ENCODE data around the gene PRR15.

PRR15 gene

DNA sequence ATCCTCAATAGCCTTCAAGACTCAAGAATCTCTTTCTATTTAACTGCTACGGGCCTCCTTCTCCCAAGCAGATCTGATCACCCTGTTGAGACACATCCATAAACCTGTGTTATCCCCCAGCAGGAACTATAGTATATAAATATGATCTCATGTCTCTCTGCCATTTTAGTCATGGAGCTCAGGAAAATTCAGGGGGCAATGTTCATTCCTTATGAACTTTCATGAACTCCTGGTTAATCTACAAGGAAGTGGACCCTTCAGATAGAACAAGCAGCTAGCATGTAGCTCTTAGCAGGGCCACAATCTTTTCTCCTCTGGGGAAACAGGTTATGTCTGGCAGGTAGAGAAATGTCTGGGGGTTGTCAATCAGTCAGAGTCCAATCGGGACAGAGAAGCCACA is 8.9 kb downstream of the PRR15 start:
- no peak for FAIRE-seq

GRCh38 chr7:29573567-29573966 is 9.9 kb downstream of the PRR15 start:
- no peak for FAIRE-seq

DNA sequence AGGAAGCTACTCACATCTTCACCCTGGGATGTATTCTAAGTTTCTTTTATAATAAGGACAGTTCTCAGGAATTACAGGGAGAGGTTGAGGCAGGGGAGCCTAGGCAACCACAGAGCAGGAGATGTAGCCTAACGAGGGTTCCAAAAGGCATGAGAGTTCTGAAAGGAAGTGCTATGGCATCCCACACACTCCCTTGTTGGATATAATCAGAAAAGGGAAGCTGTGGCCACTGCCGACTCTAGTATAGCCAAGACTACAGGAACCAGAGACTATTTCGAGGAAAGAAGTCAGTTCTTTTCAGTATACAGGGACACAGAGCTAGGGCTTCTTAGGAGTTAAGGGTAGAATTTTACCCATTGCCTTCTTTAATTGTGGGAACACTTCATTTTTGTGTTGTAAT is 11.0 kb downstream of the PRR15 start:
- no peak for FAIRE-seq

DNA sequence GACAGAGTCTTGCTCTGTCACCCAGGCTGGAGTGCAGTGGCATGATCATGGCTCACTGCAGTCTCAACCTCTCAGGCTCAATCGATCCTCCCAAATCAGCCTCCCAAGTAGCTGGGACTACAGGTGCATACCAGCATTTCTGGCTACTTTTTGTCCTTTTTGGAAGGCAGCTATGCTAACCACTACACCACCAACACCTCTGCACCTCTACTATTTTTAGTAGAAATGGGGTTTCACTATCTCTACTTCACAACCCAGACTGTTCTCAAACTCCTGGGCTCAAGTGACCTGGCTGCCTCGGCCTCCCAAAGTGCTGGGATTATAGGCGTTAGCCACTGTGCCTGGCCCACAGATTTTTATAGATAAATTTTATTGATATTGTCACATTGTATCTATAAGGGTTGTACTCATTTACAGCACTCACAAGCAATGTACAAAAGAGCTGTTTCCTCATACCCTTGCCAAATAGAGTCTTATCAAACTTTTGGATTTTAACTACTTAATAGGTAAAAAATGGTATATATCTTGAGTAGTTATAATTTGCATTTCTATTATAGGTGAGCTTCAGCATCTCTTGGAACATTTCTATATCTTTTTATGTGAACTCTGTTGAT is 23.7 kb downstream of the PRR15 start:
- peak; percentile 14 for FAIRE-seq

DNA sequence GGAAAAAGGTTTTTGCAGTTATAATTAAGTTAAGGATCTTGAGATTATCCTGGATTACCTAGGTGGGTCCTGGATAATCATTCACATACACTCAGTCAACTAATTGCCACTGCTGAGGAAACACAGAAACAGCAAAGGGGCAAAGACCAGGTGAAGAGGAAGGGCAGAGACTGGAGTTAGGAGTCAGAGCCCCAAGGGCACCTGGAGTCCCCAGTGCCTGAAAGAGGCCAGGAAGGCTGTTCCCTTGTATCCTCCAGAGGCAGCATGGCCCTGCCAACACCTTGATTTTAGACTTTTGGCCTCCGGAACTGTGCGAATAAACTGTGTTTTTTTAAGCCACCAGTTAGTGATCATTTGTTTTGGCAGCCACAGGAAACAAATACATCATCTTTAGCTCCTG is 24.6 kb downstream of the PRR15 start:
- no peak for FAIRE-seq

DNA sequence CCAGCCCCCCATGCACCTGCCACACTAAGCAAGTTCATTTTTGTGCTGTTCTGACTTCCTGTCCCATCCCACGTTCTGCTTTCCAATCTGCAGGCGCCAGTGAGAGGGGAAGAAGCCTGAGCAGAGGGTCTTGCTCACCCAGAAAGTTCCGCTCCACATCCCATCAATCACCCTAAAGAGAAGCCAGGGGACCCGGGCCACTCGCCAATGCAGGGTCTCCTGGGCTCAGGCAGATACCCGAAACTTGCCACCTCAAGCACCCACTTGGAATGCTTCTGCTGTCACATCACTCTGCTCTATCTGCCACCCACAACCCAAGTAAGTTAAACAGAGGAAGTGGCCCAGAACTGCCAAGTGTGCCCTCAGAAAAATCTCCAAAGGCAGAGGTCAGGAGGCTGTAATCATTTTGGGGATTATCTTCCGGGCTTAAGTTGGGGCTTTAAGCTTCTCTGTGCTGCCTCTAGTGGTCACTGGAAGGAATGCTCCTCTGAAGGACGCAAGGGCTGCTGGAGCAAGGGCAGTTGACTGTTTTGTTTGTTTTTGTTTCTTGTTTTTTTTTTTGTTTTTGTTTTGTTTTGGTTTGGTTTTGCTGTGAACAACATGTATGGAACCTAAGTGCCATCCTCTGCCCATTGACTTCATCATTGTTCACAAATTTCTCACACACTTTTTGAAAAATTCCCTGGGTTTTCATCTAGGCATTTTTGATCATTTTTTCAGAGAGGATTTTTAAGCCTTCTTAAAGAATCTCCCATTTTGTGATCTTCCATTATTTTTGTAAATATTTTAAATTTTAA is 25.5 kb downstream of the PRR15 start:
- FAIRE-seq: no peak

- FAIRE-seq: no peak
Observed at GRCh38 chr7:29592866-29593265, 29.2 kb downstream of the PRR15 start.

DNA sequence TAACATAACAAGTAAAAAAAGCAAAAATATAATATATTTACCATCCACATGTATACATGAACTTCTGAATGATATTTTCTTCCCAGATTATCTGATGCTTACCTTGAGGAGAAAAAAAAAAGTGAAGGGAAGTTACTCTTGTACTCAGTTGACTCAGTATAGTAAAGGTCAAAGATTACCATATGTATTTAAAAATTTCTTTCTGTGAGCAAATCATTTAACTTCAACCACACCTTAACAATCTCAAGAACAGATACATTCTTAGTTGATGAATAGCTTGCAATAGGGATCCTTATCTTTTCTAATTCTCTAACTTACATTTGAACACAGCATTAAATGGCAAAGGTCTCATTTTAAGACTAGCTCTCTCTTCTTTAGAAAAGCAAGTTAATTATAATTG is 29.8 kb downstream of the PRR15 start:
- FAIRE-seq: peak; percentile 94

DNA sequence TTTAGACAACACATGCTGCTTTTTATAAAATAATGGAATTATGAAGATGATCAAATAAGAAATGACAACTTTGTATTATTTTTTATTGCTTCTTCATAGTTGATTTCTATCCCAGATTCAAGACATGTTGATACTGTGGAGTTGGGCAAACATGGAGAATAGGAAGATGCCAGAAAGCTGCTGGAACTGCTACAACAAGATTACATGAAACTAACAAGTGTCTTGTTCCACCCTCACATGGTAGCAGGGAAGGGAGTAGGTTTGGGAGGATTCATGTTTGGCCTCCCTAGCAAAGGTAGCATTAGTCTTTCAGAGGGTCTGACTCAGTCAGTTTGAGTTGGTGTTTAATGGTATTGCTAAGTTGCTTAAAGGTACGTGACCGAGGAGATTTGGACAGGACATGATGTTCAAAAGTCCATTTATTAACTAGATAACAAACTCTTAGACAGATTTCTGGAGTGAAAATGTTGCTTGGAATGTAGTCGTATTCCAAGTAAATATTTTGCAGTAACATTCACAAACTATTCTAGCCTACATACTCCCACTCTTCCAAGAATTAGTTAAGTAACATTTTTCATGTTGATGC is 33.1 kb downstream of the PRR15 start:
- FAIRE-seq: no peak

DNA sequence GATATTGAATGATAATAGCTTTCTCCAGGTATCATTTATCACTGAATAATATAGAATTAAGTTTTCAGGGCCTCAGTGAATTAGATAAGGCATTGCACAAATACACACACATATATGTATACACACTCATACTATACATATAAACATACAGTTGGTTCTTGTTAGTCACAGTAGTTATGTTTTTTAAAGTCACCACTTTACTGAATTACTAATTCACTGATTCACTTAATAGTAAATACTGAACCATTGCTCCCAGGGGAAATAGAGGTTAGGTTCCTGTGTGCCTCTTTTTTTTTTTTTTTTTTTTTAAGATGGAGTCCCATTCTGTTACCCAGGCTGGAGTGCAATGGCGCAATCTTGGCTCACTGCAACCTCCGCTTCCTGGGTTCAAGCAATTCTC is 33.6 kb downstream of the PRR15 start:
- FAIRE-seq: no peak

- no peak for FAIRE-seq
Observed at GRCh38 chr7:29598137-29598536, 34.5 kb downstream of the PRR15 start.

DNA sequence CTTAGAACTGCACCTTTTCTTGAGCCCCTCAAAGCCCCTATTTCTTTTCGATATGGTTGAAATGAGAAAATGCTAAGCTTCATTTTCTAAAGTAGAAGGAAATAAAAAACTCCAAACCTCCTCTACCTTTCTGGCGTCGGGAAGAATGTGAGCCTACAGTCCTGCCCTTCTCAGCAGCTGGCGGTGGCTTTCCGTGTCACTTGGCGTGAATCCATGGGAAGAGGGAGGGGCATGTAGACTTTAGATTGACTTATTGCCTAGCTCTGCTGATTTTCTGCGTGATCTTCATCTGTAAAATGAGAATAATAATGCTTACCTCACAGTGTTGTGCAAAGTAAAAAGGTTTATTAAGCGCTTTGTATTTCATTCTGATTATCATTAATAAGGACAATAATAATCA is 35.0 kb downstream of the PRR15 start:
- peak; percentile 58 for FAIRE-seq

- no peak for FAIRE-seq
Observed at GRCh38 chr7:29599026-29599425, 35.4 kb downstream of the PRR15 start.

DNA sequence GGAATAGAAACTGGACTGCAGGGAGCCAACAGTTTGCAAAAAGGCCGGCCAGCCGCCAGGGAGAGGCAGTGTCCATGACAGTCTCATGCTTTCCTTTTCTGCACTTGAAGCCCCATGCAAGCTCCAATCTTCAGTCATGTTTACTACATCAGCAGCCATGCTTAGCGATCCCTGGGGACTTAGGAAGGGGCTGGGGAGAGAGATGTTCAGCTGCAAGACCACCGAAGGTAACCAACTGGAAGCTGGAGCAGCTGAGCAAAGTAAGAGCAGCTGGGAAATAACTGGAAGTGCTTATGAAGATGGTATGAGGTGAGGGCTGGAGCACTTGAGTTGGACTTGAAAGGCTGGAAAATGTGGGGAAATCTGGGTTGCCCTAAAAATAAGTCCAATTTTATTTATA is 37.0 kb downstream of the PRR15 start:
- FAIRE-seq: no peak

DNA sequence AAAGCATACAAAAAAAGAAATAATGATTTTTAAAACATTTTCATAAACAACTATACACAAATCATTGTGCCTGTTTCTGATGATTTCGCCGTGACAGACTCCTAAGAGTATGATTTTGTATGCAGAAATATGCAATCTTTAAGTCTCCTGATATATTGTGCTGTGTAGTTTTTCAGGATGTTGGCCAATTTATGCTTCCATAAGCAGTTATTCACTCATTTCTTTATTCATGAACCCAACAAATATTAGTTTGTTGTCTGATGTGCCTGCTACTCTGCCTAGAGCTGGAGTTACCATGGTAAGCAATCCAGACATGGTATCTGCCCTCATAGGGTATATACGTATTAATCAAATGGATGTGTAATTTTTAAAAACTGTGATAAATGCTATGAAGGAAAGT is 40.4 kb downstream of the PRR15 start:
- no peak for FAIRE-seq

- FAIRE-seq: no peak
Observed at GRCh38 chr7:29604702-29605101, 41.1 kb downstream of the PRR15 start.

DNA sequence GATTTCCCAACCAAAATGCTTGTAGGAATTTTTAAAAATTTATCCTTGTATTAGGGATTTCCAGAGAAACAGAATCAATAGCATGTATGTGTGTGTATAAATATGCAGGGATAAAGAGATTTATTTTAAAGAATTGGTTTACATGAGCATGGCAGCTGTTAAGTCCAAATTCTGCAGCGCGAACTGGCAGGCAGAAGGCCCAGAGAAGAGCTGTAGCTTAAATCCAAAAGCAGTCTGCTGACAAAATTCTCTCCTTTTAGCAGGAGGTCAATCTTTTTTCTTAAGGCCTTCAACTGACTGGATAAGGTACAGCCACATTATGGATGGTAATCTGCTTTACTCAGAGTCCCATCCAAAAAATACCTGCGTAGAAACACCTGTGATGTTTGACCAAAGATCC is 42.0 kb downstream of the PRR15 start:
- no peak for FAIRE-seq

DNA sequence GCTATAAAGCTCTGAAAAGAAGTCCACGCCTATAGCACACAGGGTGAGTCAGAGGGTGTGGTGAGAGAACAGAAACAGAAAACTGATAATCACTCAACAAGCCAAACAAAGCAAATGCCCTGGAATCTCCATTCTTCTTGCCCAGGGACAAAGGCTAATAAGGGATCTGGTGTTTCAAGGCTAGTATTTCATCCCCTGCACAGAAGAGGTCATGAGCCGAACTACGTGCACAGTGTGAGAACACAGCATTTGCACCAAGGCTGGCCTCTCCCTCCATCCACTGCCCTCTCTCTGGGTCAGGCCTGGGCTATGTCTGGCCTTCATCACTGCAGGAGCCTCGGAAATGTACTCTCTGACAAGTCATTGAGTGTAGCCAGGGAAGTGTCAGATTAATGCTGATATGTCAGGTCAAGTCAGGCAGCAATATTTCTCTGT is 42.7 kb downstream of the PRR15 start:
- FAIRE-seq: no peak

GRCh38 chr7:29606830-29607229 is 43.2 kb downstream of the PRR15 start:
- FAIRE-seq: no peak

- no peak for FAIRE-seq
Observed at GRCh38 chr7:29607259-29607658, 43.6 kb downstream of the PRR15 start.

DNA sequence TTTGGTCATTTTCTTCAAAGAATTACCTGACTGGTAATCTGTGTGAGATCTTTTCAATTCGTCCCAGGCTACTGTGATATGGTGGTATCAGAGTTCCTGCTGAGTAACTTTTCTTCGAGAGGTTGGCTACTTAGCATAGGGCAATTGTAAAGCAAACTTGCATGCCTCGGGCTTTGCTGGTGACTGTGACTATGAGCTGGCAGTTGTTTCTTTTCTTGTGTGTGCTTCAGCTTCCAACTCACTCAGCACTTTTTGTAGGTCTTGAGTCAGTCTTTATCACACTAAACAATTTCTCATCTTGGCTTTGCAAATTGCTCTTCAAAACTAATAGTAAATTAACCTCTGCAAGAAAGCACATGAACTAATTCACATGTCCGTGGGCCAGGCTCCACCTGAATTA is 44.3 kb downstream of the PRR15 start:
- no peak for FAIRE-seq

DNA sequence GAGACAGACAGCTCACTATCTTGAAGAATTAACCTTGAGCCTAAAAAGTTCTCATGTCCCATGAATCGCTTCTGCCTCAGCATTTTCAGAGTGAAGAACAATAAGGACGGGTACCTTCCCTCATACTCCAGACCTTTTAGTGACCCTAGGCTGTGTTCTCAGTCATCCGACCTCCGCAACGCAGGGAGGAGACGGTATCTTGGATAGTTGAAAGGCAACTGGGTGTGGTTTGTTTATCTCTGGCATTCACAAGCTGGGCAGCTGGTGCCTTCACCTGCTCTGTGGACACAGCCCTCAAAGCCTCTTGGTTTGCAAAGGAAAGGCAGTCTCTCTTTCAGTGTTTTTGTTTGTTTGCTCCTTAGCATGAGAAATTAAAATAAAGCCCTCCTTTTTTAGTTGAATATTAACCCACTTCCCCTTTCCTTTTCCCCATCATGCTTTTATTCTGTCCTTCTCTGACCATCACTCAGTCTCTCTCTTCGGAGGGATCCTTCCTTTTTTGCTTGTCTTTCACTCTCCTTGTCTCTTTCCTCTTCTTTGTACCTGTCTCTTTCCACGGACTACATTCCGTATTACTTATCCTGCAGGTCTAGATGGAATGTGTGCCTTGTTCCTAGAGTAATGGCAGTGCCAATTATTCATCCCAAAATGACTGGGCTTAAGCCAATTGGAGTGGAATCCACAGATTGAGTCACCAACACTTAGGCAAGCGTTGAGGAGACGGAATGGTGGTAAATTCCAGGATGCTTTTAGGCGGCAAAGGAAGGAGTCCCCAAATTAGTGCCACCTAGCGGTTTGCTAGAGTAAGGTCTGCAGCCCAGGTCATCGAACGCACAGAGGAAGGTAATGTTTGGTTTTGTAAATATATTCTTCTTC is 45.8 kb downstream of the PRR15 start:
- FAIRE-seq: no peak

DNA sequence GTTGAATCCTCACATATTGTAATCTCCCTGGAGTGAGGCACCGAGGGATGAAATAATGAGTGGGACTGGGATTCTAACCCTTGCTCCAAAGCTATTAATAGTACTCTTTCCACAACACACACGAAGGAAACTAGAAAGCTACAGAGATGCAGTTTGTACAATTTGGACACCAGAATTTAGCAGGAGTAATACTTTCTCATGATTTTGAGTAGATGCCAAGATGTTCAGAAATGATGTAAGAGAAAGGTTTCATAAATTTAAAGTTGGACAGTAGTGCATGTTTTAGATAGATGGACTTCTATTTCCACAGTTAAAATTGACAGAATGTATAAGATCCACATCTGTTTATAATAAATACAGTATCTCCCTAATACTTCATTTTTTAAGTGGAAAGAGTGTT is 46.5 kb downstream of the PRR15 start:
- no peak for FAIRE-seq
